ENCODE measurements around the gene KRTAP5-4. TPM values are rescaled to one million over a fixed set of nuclear protein-coding genes. Genes with fewer than 3 reads are reported as not detected.
A peak's percentile ranks its signal among the peaks of the same experiment; 100 is the strongest.

KRTAP5-4 gene
- total RNA-seq, 2 experiments from 2014 or later, result not detected

GRCh38 chr11:1639666-1640065 lies 17.7 kb upstream of the KRTAP5-4 start:
- no peaks in the 10 kb centered on the region for H3K4me1 Mint-ChIP-seq
- no peak overlapping the region for H3K27ac Mint-ChIP-seq
- peaks cover 17% of the 10 kb centered on the region for H3K27me3 Mint-ChIP-seq
- ATAC-seq (no peak), DNase-seq (no peak)
- CTCF ChIA-PET, result interaction anchor here (0.9 to 4.7 kb wide), 7 partner anchors 9 to 512 kb away, joined by 3 to 36 read pairs (median 4); no protein-coding TSS in a partner anchor
- H3K36me3 Mint-ChIP-seq, result no peaks in the 10 kb centered on the region
- H3K9me3 Mint-ChIP-seq (ENCODE audit: low read depth), result no peaks in the 10 kb centered on the region
- H3K4me3 Mint-ChIP-seq, result no peak overlapping the region

DNA sequence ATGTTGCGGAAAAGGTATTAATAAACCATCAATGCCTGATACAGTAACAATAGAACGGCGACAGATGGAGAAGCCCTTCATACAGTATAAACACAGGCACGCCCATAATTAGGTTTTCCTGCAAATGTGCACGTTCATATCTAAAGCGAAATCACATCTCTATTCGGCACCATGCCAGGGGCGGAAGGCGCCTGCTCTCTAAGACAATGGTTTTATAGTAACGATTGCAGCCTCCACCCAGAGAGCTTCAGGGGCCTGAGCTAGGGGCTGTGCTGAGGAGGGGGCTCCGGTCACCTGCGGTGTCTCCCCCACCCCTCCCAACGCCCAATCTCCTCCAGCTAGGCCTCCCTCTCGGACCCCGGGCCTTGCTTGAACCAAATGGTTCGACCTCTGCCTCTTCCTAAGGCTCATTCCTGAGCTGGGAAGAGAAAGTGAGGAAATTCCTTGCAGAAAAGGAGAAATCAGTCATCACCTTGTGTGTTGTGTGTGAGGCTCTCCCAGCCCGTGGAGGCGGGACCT lies 17.2 kb upstream of the KRTAP5-4 start:
- peaks cover 17% of the 10 kb centered on the region for H3K27me3 Mint-ChIP-seq
- H3K4me1 Mint-ChIP-seq, result no peaks in the 10 kb centered on the region
- no peak for ATAC-seq
- DNase-seq, result no peak
- H3K4me3 Mint-ChIP-seq, result no peak overlapping the region
- no peak overlapping the region for H3K27ac Mint-ChIP-seq
- no peaks in the 10 kb centered on the region for H3K9me3 Mint-ChIP-seq (ENCODE audit: low read depth)
- CTCF ChIA-PET, result interaction anchor here (0.9 to 4.7 kb wide), 8 partner anchors 9 to 512 kb away, joined by 3 to 36 read pairs (median 4); no protein-coding TSS in a partner anchor
- no peaks in the 10 kb centered on the region for H3K36me3 Mint-ChIP-seq

GRCh38 chr11:1638344-1638743 lies 16.4 kb upstream of the KRTAP5-4 start:
- no peaks in the 10 kb centered on the region for H3K36me3 Mint-ChIP-seq
- ATAC-seq (no peak), DNase-seq (no peak)
- CTCF ChIA-PET, result interaction anchor here (2.2 to 4.7 kb wide), 2 partner anchors 10 to 15 kb away, joined by 6 to 36 read pairs; no protein-coding TSS in a partner anchor
- no peaks in the 10 kb centered on the region for H3K9me3 Mint-ChIP-seq (ENCODE audit: low read depth)
- peaks cover 19% of the 10 kb centered on the region for H3K27me3 Mint-ChIP-seq
- H3K4me1 Mint-ChIP-seq, result no peaks in the 10 kb centered on the region
- no peak overlapping the region for H3K27ac Mint-ChIP-seq
- no peak overlapping the region for H3K4me3 Mint-ChIP-seq

DNA sequence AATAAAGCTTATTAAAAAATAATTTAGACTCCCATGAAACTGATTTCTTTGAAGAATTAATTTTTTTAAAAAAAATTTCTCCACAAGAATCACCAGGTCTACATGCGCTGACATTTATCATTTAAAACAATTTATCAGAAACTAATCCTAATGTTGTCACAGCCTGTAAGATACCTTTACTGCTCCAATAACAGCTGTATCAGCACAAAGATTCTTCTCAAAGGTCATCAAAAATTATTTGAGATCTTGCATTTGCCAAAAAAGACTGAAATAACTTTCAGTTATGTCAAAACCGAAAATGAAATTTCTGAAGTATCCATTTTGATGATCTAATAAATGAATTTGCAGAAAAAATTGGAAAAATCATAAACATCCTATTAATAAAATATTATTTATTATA lies 15.7 kb upstream of the KRTAP5-4 start:
- CTCF ChIA-PET, result interaction anchor here (2.2 to 4.7 kb wide), 2 partner anchors 9 to 16 kb away, joined by 6 to 36 read pairs; no protein-coding TSS in a partner anchor
- no peak overlapping the region for H3K4me3 Mint-ChIP-seq
- no peaks in the 10 kb centered on the region for H3K9me3 Mint-ChIP-seq (ENCODE audit: low read depth)
- peaks cover 20% of the 10 kb centered on the region for H3K27me3 Mint-ChIP-seq
- DNase-seq (no peak), ATAC-seq (no peak)
- peaks cover 2% of the 10 kb centered on the region for H3K4me1 Mint-ChIP-seq
- H3K36me3 Mint-ChIP-seq, result no peaks in the 10 kb centered on the region
- no peak overlapping the region for H3K27ac Mint-ChIP-seq

DNA sequence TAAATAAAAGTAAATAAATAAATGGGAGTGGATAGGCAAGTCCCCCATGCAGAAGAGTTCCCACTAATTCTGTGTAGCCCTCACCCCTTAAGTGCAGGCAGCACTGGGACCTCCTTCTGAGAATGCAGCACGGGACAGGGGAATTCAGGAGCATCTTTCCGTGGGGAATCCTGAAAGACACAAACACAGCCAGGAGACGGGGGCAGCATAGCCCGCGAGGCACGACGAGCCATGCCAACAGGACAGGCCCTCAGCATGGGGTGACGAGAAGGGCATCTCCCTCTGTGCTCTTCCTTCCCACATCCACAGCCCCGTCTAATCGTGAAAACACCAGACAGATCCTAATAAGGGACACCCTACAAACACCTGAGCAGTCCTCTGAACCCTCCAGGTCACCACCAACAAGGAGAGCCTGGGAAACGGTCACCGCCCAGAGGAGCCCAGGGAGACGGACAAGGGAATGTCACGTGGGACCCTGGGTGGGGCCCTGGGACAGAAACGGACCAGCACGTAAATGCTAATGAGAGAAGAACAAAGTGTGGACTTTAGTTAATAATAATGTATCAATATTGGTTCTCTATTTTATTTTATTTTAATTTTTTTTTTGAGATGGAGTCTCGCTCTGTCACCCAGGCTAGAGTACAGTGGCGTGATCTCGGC lies 14.5 kb upstream of the KRTAP5-4 start:
- ATAC-seq (no peak), DNase-seq (no peak)
- H3K4me3 Mint-ChIP-seq, result no peak overlapping the region
- H3K9me3 Mint-ChIP-seq (ENCODE audit: low read depth), result no peaks in the 10 kb centered on the region
- H3K27me3 Mint-ChIP-seq, result peaks cover 28% of the 10 kb centered on the region
- H3K36me3 Mint-ChIP-seq, result no peaks in the 10 kb centered on the region
- CTCF ChIA-PET, result no interaction called here
- H3K27ac Mint-ChIP-seq, result no peak overlapping the region
- H3K4me1 Mint-ChIP-seq, result peaks cover 6% of the 10 kb centered on the region

DNA sequence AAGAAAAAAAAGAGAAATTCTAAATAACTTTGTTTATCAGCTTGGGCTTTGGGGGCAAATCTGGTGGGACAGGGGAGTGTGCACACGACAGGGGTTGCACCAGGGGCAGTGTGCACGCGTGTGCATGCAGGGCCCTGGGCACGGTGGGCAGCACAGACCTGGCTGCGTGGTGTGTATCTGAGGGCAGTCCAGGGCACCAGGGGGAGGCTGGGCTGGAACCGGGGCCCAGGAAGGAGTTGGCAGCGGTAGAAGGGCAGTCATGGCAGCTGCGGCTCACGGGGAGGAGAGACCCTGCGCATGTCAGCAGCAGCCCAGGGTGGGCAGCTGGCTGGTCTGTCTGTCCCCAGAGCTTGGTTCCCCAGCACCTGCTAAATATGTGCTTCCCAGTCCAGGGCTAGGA lies 11.9 kb upstream of the KRTAP5-4 start:
- Mint-ChIP-seq H3K4me3 (no peak overlapping the region), H3K36me3 (no peaks in the 10 kb centered on the region), H3K27me3 (peaks cover 30% of the 10 kb centered on the region), H3K4me1 (peaks cover 6% of the 10 kb centered on the region), H3K9me3 (ENCODE audit: low read depth) (no peaks in the 10 kb centered on the region), H3K27ac (no peak overlapping the region)
- CTCF ChIA-PET, result interaction anchor here (1.2 to 1.6 kb wide), 2 partner anchors 12 to 248 kb away, joined by 3 read pairs; partner anchors contain the start of gene KRTAP5-4
- ATAC-seq (no peak), DNase-seq (no peak)

DNA sequence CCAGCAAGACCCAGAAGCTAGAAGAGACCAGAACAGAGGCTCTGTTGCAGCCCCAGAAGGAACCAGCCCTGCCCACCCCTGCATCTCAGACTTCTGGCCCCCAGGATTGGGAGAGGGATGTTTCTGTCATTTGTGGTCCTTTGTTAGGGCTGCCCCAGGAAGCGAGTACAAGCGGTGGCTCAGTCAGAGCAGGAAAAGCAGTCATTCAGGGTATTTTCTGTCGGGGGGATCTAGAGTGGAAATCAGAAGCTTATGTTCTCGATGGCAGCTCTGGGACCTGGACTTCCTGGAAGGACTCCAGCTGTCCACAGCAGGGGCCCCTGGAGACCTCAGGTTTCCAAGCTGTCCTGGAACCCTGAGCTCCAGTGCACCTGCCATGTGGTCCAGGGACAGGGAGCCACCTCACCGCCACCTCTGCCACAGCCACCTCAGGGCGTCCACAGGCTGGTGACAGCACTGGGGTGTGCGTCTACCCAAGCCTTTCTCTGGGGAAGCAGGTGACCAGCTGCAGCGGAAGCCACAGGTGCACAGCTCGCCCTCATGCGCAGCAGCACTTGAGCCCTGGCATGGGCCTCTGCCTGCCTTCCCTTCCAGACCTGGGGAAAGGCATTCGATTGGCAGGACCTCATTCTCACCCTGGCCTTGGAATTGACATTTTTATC lies 10.2 kb upstream of the KRTAP5-4 start:
- CTCF ChIA-PET, result interaction anchor here (0.7 to 1.1 kb wide), 3 partner anchors 14 to 86 kb away, joined by 3 read pairs; no protein-coding TSS in a partner anchor
- DNase-seq (no peak), ATAC-seq (no peak)
- H3K9me3 Mint-ChIP-seq (ENCODE audit: low read depth), result no peaks in the 10 kb centered on the region
- H3K4me3 Mint-ChIP-seq, result no peak overlapping the region
- peaks cover 6% of the 10 kb centered on the region for H3K4me1 Mint-ChIP-seq
- no peaks in the 10 kb centered on the region for H3K36me3 Mint-ChIP-seq
- no peak overlapping the region for H3K27ac Mint-ChIP-seq
- peaks cover 33% of the 10 kb centered on the region for H3K27me3 Mint-ChIP-seq

DNA sequence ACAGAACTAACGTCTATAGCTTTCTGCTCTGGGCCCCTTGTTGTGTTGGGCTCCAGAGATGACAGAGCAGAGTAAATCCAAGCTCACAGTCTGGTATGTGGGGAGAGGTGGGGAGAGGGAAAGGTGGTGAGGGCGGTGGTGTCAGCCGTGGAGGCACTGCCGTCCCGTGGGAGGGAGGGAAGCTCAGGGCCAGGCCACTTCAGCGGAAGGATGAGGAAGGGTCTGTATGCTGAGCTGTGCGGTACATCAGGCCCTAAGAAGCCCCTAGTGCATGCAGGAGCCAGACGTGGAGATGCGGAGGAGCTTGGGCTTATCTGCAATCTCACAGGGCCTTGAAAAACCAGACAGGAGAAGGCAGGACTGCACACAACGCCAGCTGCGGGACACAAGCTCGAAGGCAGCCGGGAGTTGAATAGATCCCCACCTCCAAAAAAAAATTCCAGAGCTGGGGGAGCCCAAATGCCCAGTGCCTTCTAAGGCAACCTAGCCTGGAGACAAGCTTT lies 9.2 kb upstream of the KRTAP5-4 start:
- Mint-ChIP-seq H3K27ac (no peak overlapping the region), H3K36me3 (no peaks in the 10 kb centered on the region), H3K9me3 (ENCODE audit: low read depth) (no peaks in the 10 kb centered on the region), H3K4me1 (peaks cover 6% of the 10 kb centered on the region), H3K27me3 (peaks cover 35% of the 10 kb centered on the region), H3K4me3 (no peak overlapping the region)
- CTCF ChIA-PET, result interaction anchor here (1.2 to 1.6 kb wide), 6 partner anchors 8 to 56 kb away, joined by 3 to 7 read pairs (median 4); partner anchors contain the start of gene KRTAP5-4
- no peak for DNase-seq
- no peak for ATAC-seq

GRCh38 chr11:1630271-1630670 lies 8.3 kb upstream of the KRTAP5-4 start:
- Mint-ChIP-seq H3K36me3 (no peaks in the 10 kb centered on the region), H3K27ac (no peak overlapping the region), H3K4me1 (peaks cover 6% of the 10 kb centered on the region), H3K9me3 (ENCODE audit: low read depth) (no peaks in the 10 kb centered on the region), H3K4me3 (no peak overlapping the region), H3K27me3 (peaks cover 35% of the 10 kb centered on the region)
- CTCF ChIA-PET, result interaction anchor here (1.3 to 1.6 kb wide), 5 partner anchors 8 to 55 kb away, joined by 4 to 7 read pairs (median 5); partner anchors contain the start of gene KRTAP5-4
- ATAC-seq (no peak), DNase-seq (no peak)

DNA sequence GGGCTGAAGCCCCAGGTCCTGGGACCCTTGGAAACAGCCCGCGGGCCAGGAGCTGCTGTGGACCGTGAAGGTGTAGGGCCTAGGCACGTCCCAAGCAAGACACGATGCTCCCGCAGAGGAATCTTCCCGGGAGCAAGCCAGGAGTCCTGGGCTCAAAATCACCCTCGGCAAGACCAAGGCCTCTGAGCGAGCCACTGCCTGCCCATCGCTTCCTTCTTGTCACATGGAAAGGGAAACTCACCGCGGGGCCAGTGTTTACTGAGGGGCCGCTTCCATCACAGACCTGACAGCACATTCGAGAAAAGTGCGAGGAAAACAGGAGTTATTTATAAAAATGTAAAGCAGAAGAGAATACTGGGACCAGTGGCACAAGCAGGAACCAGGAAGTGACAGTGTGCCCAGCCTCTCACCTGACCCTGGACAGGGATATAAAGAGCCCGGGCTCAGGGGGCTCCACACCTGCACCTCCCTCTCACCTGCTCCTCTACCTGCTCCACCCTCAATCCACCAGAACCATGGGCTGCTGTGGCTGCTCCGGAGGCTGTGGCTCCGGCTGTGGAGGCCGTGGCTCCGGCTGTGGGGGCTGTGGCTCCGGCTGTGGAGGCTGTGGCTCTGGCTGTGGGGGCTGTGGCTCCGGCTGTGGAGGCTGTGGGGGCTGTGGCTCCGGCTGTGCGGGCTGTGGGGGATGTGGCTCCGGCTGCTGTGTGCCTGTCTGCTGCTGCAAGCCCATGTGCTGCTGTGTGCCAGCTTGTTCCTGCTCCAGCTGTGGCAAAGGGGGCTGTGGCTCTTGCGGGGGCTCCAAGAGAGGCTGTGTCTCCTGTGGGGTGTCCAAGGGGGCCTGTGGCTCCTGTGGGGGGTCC lies 7.6 kb upstream of the KRTAP5-4 start, which contains the start of gene KRTAP5-5:
Gene KRTAP5-5 (plus strand): TSS at position 450 of the 860 bp plus-strand sequence. CDS start 66 bp downstream, at position 516.
- Mint-ChIP-seq H3K4me1 (peaks cover 6% of the 10 kb centered on the region), H3K27ac (no peak within 1 kb of the TSS), H3K9me3 (ENCODE audit: low read depth) (no peaks in the 10 kb centered on the region), H3K27me3 (peaks cover 32% of the 10 kb centered on the region), H3K36me3 (no peaks in the 10 kb centered on the region), H3K4me3 (no peak within 1 kb of the TSS)
- CTCF ChIA-PET, result interaction anchor here (0.7 to 3.1 kb wide), 8 partner anchors 8 to 83 kb away, joined by 3 to 13 read pairs (median 4); partner anchors contain the start of gene KRTAP5-4
- ATAC-seq (no peak), DNase-seq (no peak)

DNA sequence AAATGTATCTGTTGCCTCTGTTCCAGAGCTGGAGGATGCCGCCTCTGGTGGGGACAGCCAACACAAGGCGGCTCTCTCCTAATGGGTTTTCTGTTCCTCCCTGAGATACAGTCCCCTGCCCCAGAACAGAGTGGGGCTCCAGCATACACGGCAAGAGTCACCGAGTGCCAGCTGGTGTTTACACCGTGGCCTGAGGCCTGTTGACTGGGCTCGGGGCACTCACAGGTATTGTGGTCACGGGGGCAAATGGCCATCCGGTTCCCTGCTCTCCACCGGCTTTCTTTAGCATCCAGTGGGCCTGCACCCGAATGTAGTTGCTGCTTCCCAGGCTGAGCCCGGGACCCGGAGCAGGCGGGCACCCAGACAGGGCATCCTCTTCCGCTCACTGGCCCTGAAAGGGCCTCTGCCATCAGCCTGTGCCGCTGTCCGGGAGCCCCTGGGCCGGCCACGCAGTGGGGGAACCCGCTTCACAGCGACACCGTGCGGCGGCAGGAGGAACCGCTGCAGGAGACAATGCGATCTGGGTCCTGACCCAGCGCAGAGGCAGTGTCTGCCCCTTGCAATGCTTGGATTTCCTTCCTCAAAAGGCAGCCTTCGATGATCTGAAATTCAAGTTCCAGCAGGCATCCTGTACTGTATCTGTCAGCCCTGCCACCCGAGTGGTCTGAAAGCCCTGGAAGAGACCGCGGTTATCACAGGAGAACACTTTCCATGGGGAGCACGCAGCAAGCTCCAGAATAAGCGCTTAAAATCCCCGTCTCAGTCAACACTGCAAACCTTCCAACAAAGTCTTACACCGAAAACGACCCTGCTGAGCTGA lies 6.8 kb upstream of the KRTAP5-4 start:
- H3K27ac Mint-ChIP-seq, result no peak overlapping the region

GRCh38 chr11:1625541-1625940 lies 3.6 kb upstream of the KRTAP5-4 start:
- DNase-seq, result no peak
- Mint-ChIP-seq H3K36me3 (no peaks in the 10 kb centered on the region), H3K9me3 (ENCODE audit: low read depth) (no peaks in the 10 kb centered on the region), H3K4me1 (no peaks in the 10 kb centered on the region), H3K4me3 (no peak overlapping the region), H3K27me3 (peaks cover 13% of the 10 kb centered on the region), H3K27ac (no peak overlapping the region)
- CTCF ChIA-PET, result interaction anchor here (1.7 kb wide), 1 partner anchor 68 kb away, joined by 5 read pairs; no protein-coding TSS in a partner anchor
- ATAC-seq, result no peak

More for the DNA sequence above, 6.8 kb upstream of the KRTAP5-4 start:
- H3K4me1 Mint-ChIP-seq, result peaks cover 6% of the 10 kb centered on the region
- H3K27me3 Mint-ChIP-seq, result peaks cover 28% of the 10 kb centered on the region
- ATAC-seq (peak; percentile 90), DNase-seq (peak; percentile 66)
- H3K4me3 Mint-ChIP-seq, result no peak overlapping the region
- CTCF ChIA-PET, result interaction anchor here (0.6 to 3.1 kb wide), 10 partner anchors 9 to 171 kb away, joined by 3 to 13 read pairs (median 4); no protein-coding TSS in a partner anchor
- no peaks in the 10 kb centered on the region for H3K9me3 Mint-ChIP-seq (ENCODE audit: low read depth)
- H3K36me3 Mint-ChIP-seq, result no peaks in the 10 kb centered on the region
